ENCODE measurements around the gene ERBB4. TPM values are rescaled to one million over a fixed set of nuclear protein-coding genes. Genes with fewer than 3 reads are reported as not detected.

The ERBB4 gene
- total RNA-seq, 2 experiments from 2014 or later: not detected

GRCh38 chr2:212186166-212186565 lies 352.4 kb downstream of the ERBB4 start:
- Mint-ChIP-seq H3K4me1 (ENCODE audit: low read depth) (no peaks in the 10 kb centered on the region), H3K27me3 (no peaks in the 10 kb centered on the region), H3K9me3 (no peaks in the 10 kb centered on the region), H3K36me3 (ENCODE audit: low read depth) (no peaks in the 10 kb centered on the region), H3K27ac (no peak overlapping the region), H3K4me3 (no peak overlapping the region)
- H3K27ac ChIP-seq (ENCODE audit: low read depth in 1 of 2, low read length in 2 of 2): no peak overlapping the region
- no peaks in the 10 kb centered on the region for H3K9me3 ChIP-seq (ENCODE audit: control insufficient read depth in 1 of 2, insufficient read depth in 1 of 2, low read length in 2 of 2)
- ATAC-seq (ENCODE audit: poor library complexity) (no peak), DNase-seq (no peak)
- no peaks in the 10 kb centered on the region for H3K36me3 ChIP-seq (ENCODE audit: insufficient read depth, low read length)
- TF ChIP-seq, protein P1, sequence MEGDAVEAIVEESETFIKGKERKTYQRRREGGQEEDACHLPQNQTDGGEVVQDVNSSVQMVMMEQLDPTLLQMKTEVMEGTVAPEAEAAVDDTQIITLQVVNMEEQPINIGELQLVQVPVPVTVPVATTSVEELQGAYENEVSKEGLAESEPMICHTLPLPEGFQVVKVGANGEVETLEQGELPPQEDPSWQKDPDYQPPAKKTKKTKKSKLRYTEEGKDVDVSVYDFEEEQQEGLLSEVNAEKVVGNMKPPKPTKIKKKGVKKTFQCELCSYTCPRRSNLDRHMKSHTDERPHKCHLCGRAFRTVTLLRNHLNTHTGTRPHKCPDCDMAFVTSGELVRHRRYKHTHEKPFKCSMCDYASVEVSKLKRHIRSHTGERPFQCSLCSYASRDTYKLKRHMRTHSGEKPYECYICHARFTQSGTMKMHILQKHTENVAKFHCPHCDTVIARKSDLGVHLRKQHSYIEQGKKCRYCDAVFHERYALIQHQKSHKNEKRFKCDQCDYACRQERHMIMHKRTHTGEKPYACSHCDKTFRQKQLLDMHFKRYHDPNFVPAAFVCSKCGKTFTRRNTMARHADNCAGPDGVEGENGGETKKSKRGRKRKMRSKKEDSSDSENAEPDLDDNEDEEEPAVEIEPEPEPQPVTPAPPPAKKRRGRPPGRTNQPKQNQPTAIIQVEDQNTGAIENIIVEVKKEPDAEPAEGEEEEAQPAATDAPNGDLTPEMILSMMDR (IDR thresholded peaks at IDR 0.05): no peak
- intact Hi-C loops (cut with DNase I, micrococcal nuclease): no loop called here
- POLR2A ChIA-PET: no interaction called here
- no peaks in the 10 kb centered on the region for H3K4me1 ChIP-seq (ENCODE audit: insufficient read depth, low read length)
- no peaks in the 10 kb centered on the region for H3K27me3 ChIP-seq (ENCODE audit: control insufficient read depth in 1 of 2, insufficient read depth in 2 of 2, low read length in 2 of 2)
- CTCF ChIA-PET: no interaction called here
- no peak overlapping the region for H3K4me3 ChIP-seq (ENCODE audit: low read length)

DNA sequence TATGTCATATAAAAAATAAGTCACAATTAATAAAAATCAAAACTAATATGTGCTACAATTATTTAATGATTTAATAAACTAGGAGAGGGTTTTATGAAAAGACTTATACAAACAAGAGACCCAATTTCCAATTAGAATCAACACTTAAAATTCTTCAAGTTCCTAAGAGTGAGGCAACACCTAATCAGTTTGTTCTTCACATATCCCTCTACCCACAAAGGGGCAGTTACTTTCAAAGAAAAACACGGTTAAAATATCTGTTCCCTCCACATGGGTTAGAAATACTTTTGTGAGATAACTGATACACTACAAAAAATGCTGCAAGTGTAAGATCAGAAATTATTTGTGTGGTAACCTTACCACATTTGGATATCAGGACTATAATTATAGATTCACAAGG lies 357.0 kb downstream of the ERBB4 start:
- H3K4me3 Mint-ChIP-seq: no peak overlapping the region
- intact Hi-C loops (cut with DNase I, micrococcal nuclease): no loop called here

DNA sequence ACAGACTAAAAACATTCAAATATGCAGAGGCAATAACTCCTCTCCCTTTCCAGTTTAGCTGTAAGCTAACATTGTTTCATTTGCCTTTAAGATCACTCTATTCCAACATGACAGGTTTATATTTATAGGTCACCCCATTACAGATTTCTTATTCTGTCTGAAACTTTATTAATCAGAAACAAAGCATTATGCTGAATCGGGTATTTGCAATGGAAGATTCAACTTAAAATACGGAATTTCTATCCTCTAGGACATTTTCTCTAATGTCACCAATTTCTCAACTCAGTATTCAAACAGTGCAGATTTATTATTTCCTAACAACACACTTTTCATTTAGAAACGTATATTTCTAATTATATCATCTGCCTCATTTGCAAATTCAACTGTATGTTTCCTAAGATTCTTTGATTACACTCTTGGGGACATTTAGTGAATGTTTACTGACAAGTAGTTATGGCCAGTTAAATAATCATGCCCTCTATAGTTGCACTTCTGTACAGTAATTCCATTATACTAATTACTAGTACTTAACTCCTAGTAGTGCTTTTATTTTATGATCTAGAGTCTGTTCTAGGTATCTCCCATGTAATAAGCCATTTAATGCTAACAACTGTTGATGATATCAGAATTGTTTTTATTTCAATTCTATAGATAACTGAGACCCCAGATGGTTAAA lies 358.1 kb downstream of the ERBB4 start:
- no peaks in the 10 kb centered on the region for H3K4me1 ChIP-seq (ENCODE audit: insufficient read depth, low read length)
- CTCF ChIA-PET: no interaction called here
- no peak for ATAC-seq (ENCODE audit: poor library complexity)
- H3K4me3 Mint-ChIP-seq: no peak overlapping the region
- no peak overlapping the region for H3K4me3 ChIP-seq (ENCODE audit: low read length)
- TF ChIP-seq, protein P1 (IDR thresholded peaks at IDR 0.05): no peak
- no peaks in the 10 kb centered on the region for H3K27me3 Mint-ChIP-seq
- H3K9me3 ChIP-seq (ENCODE audit: control insufficient read depth in 1 of 2, insufficient read depth in 1 of 2, low read length in 2 of 2): no peaks in the 10 kb centered on the region
- POLR2A ChIA-PET: no interaction called here
- H3K9me3 Mint-ChIP-seq: no peaks in the 10 kb centered on the region
- no peaks in the 10 kb centered on the region for H3K4me1 Mint-ChIP-seq (ENCODE audit: low read depth)
- intact Hi-C loops (cut with DNase I, micrococcal nuclease): no loop called here
- no peak overlapping the region for H3K27ac ChIP-seq (ENCODE audit: low read depth in 1 of 2, low read length in 2 of 2)
- H3K27ac Mint-ChIP-seq: no peak overlapping the region
- H3K36me3 ChIP-seq (ENCODE audit: insufficient read depth, low read length): no peaks in the 10 kb centered on the region
- H3K36me3 Mint-ChIP-seq (ENCODE audit: low read depth): no peaks in the 10 kb centered on the region
- no peaks in the 10 kb centered on the region for H3K27me3 ChIP-seq (ENCODE audit: control insufficient read depth in 1 of 2, insufficient read depth in 2 of 2, low read length in 2 of 2)
- no peak for DNase-seq

More for the DNA sequence above, 357.0 kb downstream of the ERBB4 start:
- Histone ChIP-seq H3K27me3 (ENCODE audit: control insufficient read depth in 1 of 2, insufficient read depth in 2 of 2, low read length in 2 of 2) (no peaks in the 10 kb centered on the region), H3K27ac (ENCODE audit: low read depth in 1 of 2, low read length in 2 of 2) (no peak overlapping the region), H3K4me1 (ENCODE audit: insufficient read depth, low read length) (no peaks in the 10 kb centered on the region), H3K4me3 (ENCODE audit: low read length) (no peak overlapping the region), H3K9me3 (ENCODE audit: control insufficient read depth in 1 of 2, insufficient read depth in 1 of 2, low read length in 2 of 2) (no peaks in the 10 kb centered on the region), H3K36me3 (ENCODE audit: insufficient read depth, low read length) (no peaks in the 10 kb centered on the region)
- Mint-ChIP-seq H3K36me3 (ENCODE audit: low read depth) (no peaks in the 10 kb centered on the region), H3K9me3 (no peaks in the 10 kb centered on the region), H3K27me3 (no peaks in the 10 kb centered on the region), H3K27ac (no peak overlapping the region), H3K4me1 (ENCODE audit: low read depth) (no peaks in the 10 kb centered on the region)
- TF ChIP-seq, protein P1 (IDR thresholded peaks at IDR 0.05): no peak
- ChIA-PET CTCF (no interaction called here), POLR2A (no interaction called here)
- ATAC-seq (ENCODE audit: poor library complexity) (no peak), DNase-seq (no peak)

Data from CD4-positive, alpha-beta T cell (primary cell).